Suprapubic skin (tissue), 4 donors: ENCODE measurements around the gene KCNK3. TPM values are rescaled to one million over a fixed set of nuclear protein-coding genes. Genes with fewer than 3 reads are reported as not detected.

ENCODE experiments used
- DNase-seq, 2 donors: peaks; one replicate each; pipeline ENCODE4 v3.0.0-alpha.2; 2019; ENCODE audit warnings: low spot score in 2 of 2
- H3K27ac ChIP-seq: fragments of 200-600 bp; sonication (generic); one replicate; pipeline ENCODE4 v1.5.1; 2019
- H3K27me3 ChIP-seq: fragments of 200-600 bp; sonication (generic); one replicate; pipeline ENCODE4 v1.5.1; 2019
- H3K36me3 ChIP-seq: fragments of 200-600 bp; sonication (generic); one replicate; pipeline ENCODE4 v1.5.1; 2019
- H3K4me1 ChIP-seq: fragments of 200-600 bp; sonication (generic); one replicate; pipeline ENCODE4 v1.5.1; 2019
- H3K4me3 ChIP-seq: fragments of 200-600 bp; sonication (generic); one replicate; pipeline ENCODE4 v1.5.1; 2019; ENCODE audit warnings: mild to moderate bottlenecking
- H3K9me3 ChIP-seq: fragments of 200-600 bp; sonication (generic); one replicate; pipeline ENCODE4 v1.5.1; 2019
- CTCF ChIP-seq, 2 donors: fragments of 200-600 bp in 1 of 2; fragments of 450-650 bp in 1 of 2; sonication (generic) in 1 of 2; IDR thresholded peaks; one replicate each; pipeline ENCODE4 v1.5.1; 2016 to 2019; ENCODE audit warnings: antibody characterized with exemption in 2 of 2, mild to moderate bottlenecking in 1 of 2, moderate library complexity in 1 of 2
- EP300 ChIP-seq: sonication (generic); formaldehyde crosslinking; IDR thresholded peaks from one replicate; pipeline ENCODE4 v1.6.1; 2017; ENCODE audit warnings: antibody characterized with exemption
- POLR2A ChIP-seq, 2 donors: fragments of 450-650 bp; IDR thresholded peaks; one replicate each; pipeline ENCODE4 v1.6.1; 2017; ENCODE audit warnings: antibody characterized with exemption in 2 of 2, mild to moderate bottlenecking in 2 of 2, moderate library complexity in 2 of 2
- POLR2AphosphoS5 ChIP-seq, 3 donors: sonication (generic); formaldehyde crosslinking; IDR thresholded peaks; one replicate each; pipeline ENCODE4 v1.6.1; 2017; ENCODE audit warnings: antibody characterized with exemption in 3 of 3
- WGBS: methylation state at CpG from one replicate; pipeline ENCODE4 v1.1.5; 2018; 5-methylcytosine and 5-hydroxymethylcytosine counted together
- total RNA-seq, 4 donors: library from RNA; depleted of rRNA; stranded (reverse); fragments of >200 nt; gene quantifications; one replicate each; pipeline ENCODE4 v1.1.0, GENCODE V29; 2016

The KCNK3 gene
- total RNA-seq, 4 donors from 2014 or later: 0.83 to 1.2 (median 1.1) TPM; not detected in 1

GRCh38 chr2:26671691-26672090 lies 20.8 kb upstream of the KCNK3 start:
- no peaks in the 10 kb centered on the region for H3K9me3 ChIP-seq
- H3K4me1 ChIP-seq: no peaks in the 10 kb centered on the region
- H3K27ac ChIP-seq: no peak overlapping the region
- H3K36me3 ChIP-seq: no peaks in the 10 kb centered on the region
- TF ChIP-seq CTCF (IDR thresholded peaks at IDR 0.05): no peak
- TF ChIP-seq EP300: no peak
- TF ChIP-seq POLR2AphosphoS5 (IDR thresholded peaks at IDR 0.05): no peak
- no peak for TF ChIP-seq POLR2A (IDR thresholded peaks at IDR 0.05)
- 88% methylated on average over 5 of the region's 5 CpGs for WGBS
- H3K4me3 ChIP-seq: no peak overlapping the region
- DNase-seq: no peak
- peaks cover 48% of the 10 kb centered on the region for H3K27me3 ChIP-seq

- Histone ChIP-seq H3K36me3 (no peaks in the 10 kb centered on the region), H3K9me3 (no peaks in the 10 kb centered on the region), H3K27me3 (peaks cover 48% of the 10 kb centered on the region), H3K4me1 (no peaks in the 10 kb centered on the region), H3K4me3 (no peak overlapping the region), H3K27ac (no peak overlapping the region)
- DNase-seq: no peak
- no peak for TF ChIP-seq EP300
- 81% methylated on average over 7 of the region's 11 CpGs for WGBS
These were observed 20.3 kb upstream of the KCNK3 start for GRCh38 chr2:26672112-26672817.

GRCh38 chr2:26672818-26673393 lies 19.6 kb upstream of the KCNK3 start:
- Histone ChIP-seq H3K27ac (no peak overlapping the region), H3K4me1 (no peaks in the 10 kb centered on the region), H3K36me3 (no peaks in the 10 kb centered on the region), H3K9me3 (no peaks in the 10 kb centered on the region), H3K27me3 (peaks cover 48% of the 10 kb centered on the region), H3K4me3 (no peak overlapping the region)
- no peak for DNase-seq
- 85% methylated on average over 8 of the region's 9 CpGs for whole genome bisulfite sequencing
- TF ChIP-seq CTCF (IDR thresholded peaks at IDR 0.05) (no peak), POLR2A (IDR thresholded peaks at IDR 0.05) (no peak), EP300 (no peak), POLR2AphosphoS5 (IDR thresholded peaks at IDR 0.05) (no peak)

GRCh38 chr2:26674002-26674751 lies 18.3 kb upstream of the KCNK3 start:
- H3K4me1 ChIP-seq: no peaks in the 10 kb centered on the region
- no peak for TF ChIP-seq CTCF (IDR thresholded peaks at IDR 0.05)
- no peak for TF ChIP-seq POLR2A (IDR thresholded peaks at IDR 0.05)
- TF ChIP-seq POLR2AphosphoS5 (IDR thresholded peaks at IDR 0.05): no peak
- no peak for TF ChIP-seq EP300
- H3K9me3 ChIP-seq: no peaks in the 10 kb centered on the region
- H3K36me3 ChIP-seq: no peaks in the 10 kb centered on the region
- 78% methylated on average over 14 of the region's 14 CpGs for WGBS
- peaks cover 42% of the 10 kb centered on the region for H3K27me3 ChIP-seq
- DNase-seq: no peak
- H3K4me3 ChIP-seq: no peak overlapping the region
- no peak overlapping the region for H3K27ac ChIP-seq

GRCh38 chr2:26674771-26675170 lies 17.8 kb upstream of the KCNK3 start:
- Histone ChIP-seq H3K27me3 (peaks cover 37% of the 10 kb centered on the region), H3K27ac (no peak overlapping the region), H3K4me3 (no peak overlapping the region), H3K4me1 (no peaks in the 10 kb centered on the region), H3K36me3 (no peaks in the 10 kb centered on the region), H3K9me3 (no peaks in the 10 kb centered on the region)
- DNase-seq: no peak
- TF ChIP-seq POLR2A (IDR thresholded peaks at IDR 0.05) (no peak), CTCF (IDR thresholded peaks at IDR 0.05) (no peak), EP300 (no peak)
- 74% methylated on average over 13 of the region's 13 CpGs for WGBS
